ENCODE measurements around the gene IL34.
"Not testable (repeated sequence)": the region's sequence is repeated elsewhere in the genome, so short reads cannot be mapped to it uniquely, and the experiment has no call there.

IL34 gene

GRCh38 chr16:70632273-70632672 is 14.1 kb upstream of the IL34 start:
- DNase-seq = no peak

DNA sequence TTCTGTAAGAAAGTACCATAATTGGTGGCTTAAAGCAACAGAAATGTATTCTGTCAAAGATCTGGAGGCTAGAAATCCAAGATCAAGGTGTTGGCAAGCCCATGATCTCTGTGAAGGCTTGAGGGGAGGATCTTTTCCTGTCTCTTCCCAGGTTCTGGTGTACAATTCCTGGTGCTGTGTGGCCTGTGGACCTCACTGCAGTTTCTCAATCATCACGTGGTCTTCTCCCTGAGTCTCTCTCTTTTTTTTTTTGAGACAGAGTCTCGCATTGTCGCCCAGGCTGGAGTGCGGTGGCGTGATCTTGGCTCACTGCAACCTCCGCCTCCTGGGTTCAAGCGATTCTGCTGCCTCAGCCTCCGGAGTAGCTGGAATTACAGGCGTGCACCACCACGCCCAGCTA is 12.7 kb upstream of the IL34 start:
- not testable (repeated sequence) for DNase-seq

- DNase-seq = no peak
These were observed 11.5 kb upstream of the IL34 start for GRCh38 chr16:70634861-70635260.

DNA sequence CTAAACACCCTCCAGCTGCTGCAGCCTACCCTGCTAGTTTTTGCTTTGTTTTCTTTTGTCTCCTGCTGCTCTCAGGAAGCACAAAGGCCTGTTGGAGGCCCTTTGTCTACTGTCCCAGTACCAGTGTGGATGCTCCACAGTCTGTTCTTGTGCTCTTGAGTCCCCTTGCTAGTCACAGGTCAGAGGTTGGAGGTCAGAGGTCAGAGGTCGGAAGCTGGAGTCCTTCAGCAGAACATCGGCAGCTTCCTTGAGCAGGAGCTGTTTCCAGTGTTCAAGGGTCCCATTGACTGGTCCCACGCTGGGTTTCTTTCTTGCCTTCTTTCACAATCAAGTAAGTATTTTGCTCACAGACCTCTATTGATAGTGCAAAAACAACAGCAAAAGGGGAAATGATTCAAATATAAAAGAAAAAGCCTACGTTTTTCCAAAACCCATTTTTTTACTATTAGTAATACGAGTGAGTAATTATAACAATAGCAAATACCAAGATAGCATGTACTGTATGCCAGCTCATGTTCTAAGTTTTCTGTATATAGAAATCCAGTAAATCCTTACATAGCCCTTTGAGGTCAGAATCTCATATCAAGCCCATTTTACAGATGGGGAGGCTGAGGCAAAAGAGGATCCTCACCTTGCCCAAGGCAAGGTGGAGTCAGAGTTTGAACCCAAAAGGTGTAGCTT is 10.9 kb upstream of the IL34 start:
- DNase-seq = no peak

DNA sequence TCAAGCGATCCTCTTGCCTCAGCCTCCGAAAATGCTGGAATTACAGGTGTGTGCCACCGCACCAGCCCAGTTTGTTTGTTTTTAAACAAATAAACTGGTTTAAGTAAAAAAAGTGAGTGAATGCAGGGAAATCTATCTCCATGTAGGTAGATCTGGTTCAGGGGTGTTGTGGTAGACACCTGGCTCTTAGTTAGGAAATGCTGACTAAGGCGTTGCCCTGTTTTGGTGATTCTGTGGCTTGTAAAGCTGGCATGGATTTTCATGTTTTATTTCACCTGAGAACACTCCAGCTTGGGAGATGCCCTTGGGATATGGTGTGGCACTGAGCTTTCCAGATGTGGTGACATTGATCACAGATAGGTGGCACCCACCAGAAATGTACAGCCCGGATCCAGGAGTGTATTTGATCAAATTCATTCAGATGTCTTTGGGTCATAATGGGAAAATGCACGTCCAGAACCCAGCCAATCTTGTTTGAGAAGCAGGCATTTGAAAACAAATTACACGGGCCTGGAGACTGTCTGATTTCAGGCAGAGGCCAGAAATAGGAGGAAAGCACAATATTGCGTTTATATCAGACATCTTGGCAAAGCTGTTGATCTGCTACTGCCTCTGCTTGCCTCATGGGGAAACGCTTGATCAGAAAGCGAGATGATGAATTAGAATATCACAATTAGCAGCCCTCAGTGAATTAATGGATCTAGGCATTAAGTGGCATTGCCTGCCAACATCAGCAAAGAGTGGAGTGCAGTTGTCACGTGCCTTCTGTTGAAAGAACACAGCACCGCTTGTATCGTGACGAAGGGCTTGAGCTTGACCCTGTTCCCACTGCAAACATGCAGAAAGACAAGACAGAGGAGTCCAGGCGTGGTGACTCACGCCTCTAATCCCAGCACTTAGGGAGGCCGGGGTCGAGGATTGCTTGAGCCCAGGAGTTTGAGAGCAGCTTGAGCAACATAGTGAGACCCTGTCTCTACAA is 7.3 kb upstream of the IL34 start:
- DNase-seq = no peak

GRCh38 chr16:70642633-70643032 is 3.7 kb upstream of the IL34 start:
- no peak for DNase-seq

DNA sequence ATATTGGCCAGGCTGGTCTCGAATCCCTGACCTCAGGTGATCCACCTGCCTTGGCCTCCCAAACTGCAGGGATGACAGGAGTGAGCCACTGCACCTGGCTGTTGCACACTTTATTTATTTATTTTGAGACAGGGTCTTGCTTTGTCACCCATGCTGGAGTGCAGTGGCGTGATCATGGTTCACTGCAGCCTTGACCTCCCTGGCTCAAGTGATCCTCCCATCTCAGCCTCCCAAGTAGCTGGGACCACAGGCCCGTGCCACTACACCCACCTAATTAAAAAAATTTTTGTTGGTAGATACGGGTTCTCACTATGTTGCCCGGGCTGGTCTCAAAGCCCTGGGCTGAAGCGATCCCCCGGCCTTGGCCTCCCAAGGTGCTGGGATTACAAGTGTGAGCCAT is 3.1 kb upstream of the IL34 start:
- not testable (repeated sequence) for DNase-seq

GRCh38 chr16:70644763-70645597 is 1.4 kb upstream of the IL34 start:
- DNase-seq = no peak

GRCh38 chr16:70647441-70648359 is 1.3 kb downstream of the IL34 start:
- no peak for DNase-seq

DNA sequence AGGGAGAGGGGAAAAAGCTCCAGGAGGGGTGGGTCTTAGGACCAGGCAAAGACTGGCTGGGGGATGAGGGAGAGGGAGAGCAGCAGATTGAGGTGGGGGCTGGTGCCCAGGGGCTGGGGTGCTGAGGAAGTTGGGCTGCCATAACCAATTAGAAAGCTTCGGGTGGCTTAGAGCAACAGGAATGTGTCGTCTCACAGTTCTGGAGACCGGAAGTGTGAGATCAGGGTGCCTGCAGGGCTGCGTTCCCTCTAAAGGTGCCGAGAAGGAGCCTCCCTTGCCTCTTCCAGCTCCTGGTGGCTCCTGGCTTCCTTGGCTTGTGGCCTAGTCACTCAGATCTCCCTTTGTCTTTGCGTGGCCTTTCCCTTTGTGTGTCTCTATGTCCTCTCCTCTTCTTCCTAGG is 2.2 kb downstream of the IL34 start:
- no peak for DNase-seq

DNA sequence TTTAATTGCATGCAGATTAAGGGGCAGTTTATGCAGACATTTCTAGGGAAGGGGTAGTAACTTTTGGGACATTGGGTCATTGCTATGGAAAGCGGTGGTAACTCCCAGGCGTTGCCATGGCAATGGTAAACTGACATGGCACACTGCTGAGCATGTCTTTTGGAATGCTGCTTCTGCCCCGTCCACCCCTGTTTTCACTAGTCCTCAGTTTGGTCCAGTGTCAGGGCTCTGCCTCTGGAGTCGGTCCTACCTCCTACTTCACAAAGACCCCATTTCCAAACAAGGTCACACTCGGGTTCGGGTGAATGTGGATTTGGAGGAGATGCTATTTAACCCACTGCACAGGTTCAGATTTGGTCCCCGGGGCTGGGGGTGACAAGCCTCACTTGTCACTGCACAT is 2.9 kb downstream of the IL34 start:
- no peak for DNase-seq

DNA sequence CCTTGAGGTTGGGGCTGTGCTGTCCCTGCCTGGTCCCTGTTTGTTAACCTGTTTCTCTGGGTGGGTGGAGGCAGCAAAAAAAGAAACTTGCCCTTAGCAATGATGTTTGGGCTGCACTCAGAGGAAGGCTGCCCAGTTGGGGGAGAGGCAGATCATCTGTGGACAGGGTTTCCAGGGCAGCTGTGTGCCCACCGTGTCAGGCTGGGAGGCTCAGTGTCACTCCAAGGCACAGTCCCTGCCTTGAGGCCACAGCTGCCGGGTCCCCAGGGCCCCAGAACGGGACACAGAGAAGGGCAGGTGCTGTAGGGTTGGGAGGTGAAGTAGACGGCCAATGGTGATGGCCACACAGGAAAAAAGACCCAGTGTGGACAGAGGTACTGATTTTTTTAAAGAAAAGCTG is 3.9 kb downstream of the IL34 start:
- no peak for DNase-seq

DNA sequence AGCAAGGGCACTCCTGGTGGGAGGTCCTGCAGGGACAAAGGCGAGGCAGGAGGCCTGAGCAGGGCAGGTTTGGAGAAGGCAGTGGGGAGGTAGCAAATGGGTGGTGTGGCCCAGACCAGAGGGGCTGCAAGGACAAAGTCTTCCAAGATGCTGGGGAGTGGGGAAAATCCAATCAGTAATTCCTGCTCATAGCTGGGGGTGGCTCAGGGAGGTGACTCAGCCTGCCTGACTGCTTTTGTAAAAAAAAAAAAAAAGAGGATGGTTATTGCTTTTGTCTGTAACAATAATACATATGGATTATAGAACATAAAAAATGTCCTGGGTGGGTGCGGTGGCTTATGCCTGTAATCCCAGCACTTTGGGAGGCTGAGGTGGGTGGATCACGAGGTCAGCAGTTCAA is 5.2 kb downstream of the IL34 start:
- no peak for DNase-seq

- DNase-seq = no peak
These were observed 6.0 kb downstream of the IL34 start for GRCh38 chr16:70652322-70652721.

DNA sequence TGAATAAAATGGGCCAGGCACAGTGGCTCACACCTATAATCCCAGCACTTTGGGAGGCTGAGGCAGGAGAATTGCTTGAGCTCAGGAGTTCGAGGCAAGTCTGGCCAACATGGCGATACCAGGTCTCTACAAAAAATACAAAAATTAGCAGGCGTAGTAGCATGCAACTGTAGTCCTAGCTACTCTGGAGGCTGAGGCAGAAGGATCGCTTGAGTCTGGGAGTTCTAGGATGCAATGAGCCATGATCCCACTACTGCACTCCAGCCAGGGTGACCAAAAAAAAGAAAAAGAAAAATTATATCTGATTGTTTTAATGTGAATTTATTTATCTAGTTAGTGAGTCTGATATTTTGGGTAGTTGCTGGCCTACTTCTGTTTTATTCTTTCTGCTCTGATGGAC is 7.0 kb downstream of the IL34 start:
- DNase-seq = no peak

DNA sequence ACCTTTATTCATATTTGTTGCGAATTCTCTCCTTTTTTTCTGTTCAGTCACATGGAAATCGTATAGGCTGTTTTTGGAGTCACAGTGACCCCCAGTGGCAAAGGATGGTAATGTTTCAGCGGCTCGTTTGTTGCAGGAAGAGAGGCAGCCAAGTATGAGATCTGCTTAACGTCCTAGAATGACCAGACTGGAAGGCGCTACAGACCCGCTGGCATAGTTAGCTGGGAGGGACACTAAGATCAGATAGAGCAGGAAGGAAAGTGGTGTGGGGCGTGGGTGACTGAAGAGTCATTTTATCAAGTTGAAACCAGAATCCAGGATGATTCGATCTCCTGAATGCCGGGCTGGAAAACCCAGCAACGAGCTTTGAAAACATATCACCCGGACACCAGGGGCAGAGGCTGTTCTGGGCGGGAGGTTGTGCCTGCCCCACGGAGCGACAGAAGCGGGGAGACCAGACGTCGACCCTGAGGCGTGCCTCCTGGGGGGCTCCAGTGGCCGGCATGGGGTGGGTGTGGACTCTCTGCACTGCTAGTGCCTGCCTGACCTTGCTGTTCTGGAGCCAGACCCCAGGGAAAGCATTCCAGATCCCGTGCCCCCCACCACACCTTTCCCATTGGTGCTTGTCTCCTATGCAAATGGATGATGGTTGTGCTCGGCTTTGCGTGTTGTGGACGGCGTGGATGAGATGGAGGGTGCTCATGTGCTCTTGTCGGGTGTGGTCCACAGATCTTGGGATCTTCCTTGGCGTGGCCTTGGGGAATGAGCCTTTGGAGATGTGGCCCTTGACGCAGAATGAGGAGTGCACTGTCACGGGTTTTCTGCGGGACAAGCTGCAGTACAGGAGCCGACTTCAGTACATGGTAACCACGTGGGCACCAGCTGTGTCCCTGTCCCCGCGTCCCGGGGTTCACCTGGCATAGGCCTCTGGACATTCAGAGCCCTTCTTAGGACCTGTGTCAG is 7.7 kb downstream of the IL34 start:
- peak; percentile 91 for DNase-seq

GRCh38 chr16:70656065-70656711 is 9.8 kb downstream of the IL34 start:
- DNase-seq = no peak

GRCh38 chr16:70656712-70657263 is 10.4 kb downstream of the IL34 start:
- no peak for DNase-seq

GRCh38 chr16:70657956-70658355 is 11.6 kb downstream of the IL34 start:
- no peak for DNase-seq

- no peak for DNase-seq
These were observed 12.6 kb downstream of the IL34 start for GRCh38 chr16:70658921-70659320.
